ENCODE measurements around the gene ANKLE2. TPM values are rescaled to one million over a fixed set of nuclear protein-coding genes. Genes with fewer than 3 reads are reported as not detected.

ANKLE2 gene
- total RNA-seq, 1 experiment from 2014 or later, result 80.3 TPM

DNA sequence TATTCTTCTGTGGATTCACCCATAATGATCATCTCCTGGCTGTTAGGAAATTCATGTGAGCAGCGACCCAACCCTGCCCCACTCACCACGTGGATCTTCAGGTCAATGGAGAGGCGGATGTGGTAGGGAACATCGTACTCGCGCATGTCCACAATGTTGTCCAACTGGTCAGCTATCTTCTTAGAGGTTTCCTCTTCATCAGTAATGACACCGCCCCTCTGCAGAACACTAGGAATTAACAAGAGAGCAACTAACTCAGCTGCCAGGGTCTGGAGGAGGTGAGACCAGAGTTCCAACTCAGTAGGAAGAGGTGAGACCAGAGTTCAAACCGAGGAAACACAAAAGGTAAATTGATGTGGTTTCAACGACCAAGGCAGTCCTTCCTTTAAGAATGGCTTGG lies 84.1 kb downstream of the ANKLE2 start:
- Histone ChIP-seq H4K91ac (ENCODE audit: insufficient read length, low read depth, low read length) (no peak overlapping the region), H3K27me3 (ENCODE audit: insufficient read depth, low read length) (no peaks in the 10 kb centered on the region), H2BK120ac (ENCODE audit: low read depth, low read length, poor library complexity, severe bottlenecking) (no peak overlapping the region), H3K56ac (ENCODE audit: insufficient read length, low read depth, low read length) (no peak overlapping the region), H3K14ac (ENCODE audit: insufficient read depth, low read length) (no peak overlapping the region), H4K5ac (ENCODE audit: insufficient read length, low read depth, low read length) (no peak overlapping the region), H3K27ac (ENCODE audit: insufficient read length, low read depth, low read length) (no peak overlapping the region), H3K9me3 (ENCODE audit: control insufficient read depth, low read depth, low read length) (no peaks in the 10 kb centered on the region), H2AK5ac (ENCODE audit: insufficient read length, low read length) (no peak overlapping the region), H3T11ph (ENCODE audit: low read length) (no peak overlapping the region), H3K23me2 (ENCODE audit: insufficient read length, low read depth, low read length, poor library complexity, severe bottlenecking) (no peaks in the 10 kb centered on the region), H3K79me2 (ENCODE audit: insufficient read depth, low read length) (peaks cover 3% of the 10 kb centered on the region; the same call in 1 of the 2 replicates), H3K4me2 (ENCODE audit: insufficient read depth, insufficient read length, low read length) (no peak overlapping the region), H3K79me1 (ENCODE audit: insufficient read depth, low read depth, low read length, poor library complexity, severe bottlenecking) (no peaks in the 10 kb centered on the region), H2BK15ac (ENCODE audit: low read depth, low read length) (no peak overlapping the region), H2BK5ac (ENCODE audit: insufficient read length, low read length) (no peak overlapping the region), H4K20me1 (ENCODE audit: control insufficient read depth, insufficient read depth, insufficient read length) (no peaks in the 10 kb centered on the region), H3K9ac (ENCODE audit: extremely low read depth, insufficient read length, low read length) (no peak overlapping the region), H3K23ac (ENCODE audit: insufficient read length, low read depth, low read length) (no peak overlapping the region), H4K8ac (replicated peaks; ENCODE audit: insufficient read length, low read depth, low read length) (no peak overlapping the region), H3K18ac (ENCODE audit: insufficient read length, low read depth, low read length) (no peak overlapping the region), H2BK20ac (ENCODE audit: low read depth, low read length, poor library complexity, severe bottlenecking) (no peak overlapping the region), H3K4ac (ENCODE audit: low read depth, low read length) (no peak overlapping the region), H3K4me1 (ENCODE audit: insufficient read depth, low read length) (no peaks in the 10 kb centered on the region), H2BK12ac (ENCODE audit: insufficient read length, low read depth, low read length) (no peak overlapping the region), H2AFZ (ENCODE audit: low read length) (no peak overlapping the region)
- H3K4me3 Mint-ChIP-seq, result no peak overlapping the region
- H3K4me1 Mint-ChIP-seq, result no peaks in the 10 kb centered on the region
- WGBS (ENCODE audit: extremely low coverage, insufficient read length, low lambda C conversion rate), result no CpG with 5 or more reads among the region's 9 CpGs
- H3K27ac Mint-ChIP-seq, result no peak overlapping the region
- no peaks in the 10 kb centered on the region for H3K27me3 Mint-ChIP-seq (ENCODE audit: low read depth)
- H3K36me3 Mint-ChIP-seq (ENCODE audit: insufficient read depth in 1 of 3, low read depth in 3 of 3), result peaks cover 48 to 83% (median 70%) of the 10 kb centered on the region in 3 experiments
- H3K9me3 Mint-ChIP-seq, result no peaks in the 10 kb centered on the region
- DNase-seq, result no peak
- TF ChIP-seq, protein P1, sequence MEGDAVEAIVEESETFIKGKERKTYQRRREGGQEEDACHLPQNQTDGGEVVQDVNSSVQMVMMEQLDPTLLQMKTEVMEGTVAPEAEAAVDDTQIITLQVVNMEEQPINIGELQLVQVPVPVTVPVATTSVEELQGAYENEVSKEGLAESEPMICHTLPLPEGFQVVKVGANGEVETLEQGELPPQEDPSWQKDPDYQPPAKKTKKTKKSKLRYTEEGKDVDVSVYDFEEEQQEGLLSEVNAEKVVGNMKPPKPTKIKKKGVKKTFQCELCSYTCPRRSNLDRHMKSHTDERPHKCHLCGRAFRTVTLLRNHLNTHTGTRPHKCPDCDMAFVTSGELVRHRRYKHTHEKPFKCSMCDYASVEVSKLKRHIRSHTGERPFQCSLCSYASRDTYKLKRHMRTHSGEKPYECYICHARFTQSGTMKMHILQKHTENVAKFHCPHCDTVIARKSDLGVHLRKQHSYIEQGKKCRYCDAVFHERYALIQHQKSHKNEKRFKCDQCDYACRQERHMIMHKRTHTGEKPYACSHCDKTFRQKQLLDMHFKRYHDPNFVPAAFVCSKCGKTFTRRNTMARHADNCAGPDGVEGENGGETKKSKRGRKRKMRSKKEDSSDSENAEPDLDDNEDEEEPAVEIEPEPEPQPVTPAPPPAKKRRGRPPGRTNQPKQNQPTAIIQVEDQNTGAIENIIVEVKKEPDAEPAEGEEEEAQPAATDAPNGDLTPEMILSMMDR (conservative IDR thresholded peaks at IDR 0.05), result no peak
